AG20443 (cell line): ENCODE results near the gene SYNE4.

Experiments used
- DNase-seq: peaks from one replicate; pipeline ENCODE4 v3.0.0; 2012; ENCODE audit warnings: low spot score, mixed read lengths

The SYNE4 gene

DNA sequence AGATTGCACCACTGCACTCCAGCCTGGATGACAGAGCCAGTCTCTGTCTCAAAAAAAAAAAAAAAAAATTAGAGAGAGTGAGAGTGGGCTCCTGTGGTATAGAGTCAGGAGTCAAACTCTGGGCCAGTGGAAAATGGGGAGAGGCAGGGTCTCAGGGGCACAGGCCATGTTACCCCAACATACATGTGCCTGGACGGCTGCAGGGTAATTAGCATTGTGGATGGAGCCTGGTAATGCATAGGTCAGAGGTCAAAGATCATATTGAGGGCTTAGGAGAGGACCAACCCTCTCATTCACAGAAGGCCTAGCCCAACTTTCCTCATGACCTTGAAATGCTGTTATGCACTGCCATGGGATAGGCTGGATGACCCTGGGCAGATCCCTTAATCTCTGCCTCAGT, 16.9 kb upstream of the SYNE4 start:
- DNase-seq = no peak

GRCh38 chr19:36023432-36023831, 14.8 kb upstream of the SYNE4 start:
- no peak for DNase-seq

DNA sequence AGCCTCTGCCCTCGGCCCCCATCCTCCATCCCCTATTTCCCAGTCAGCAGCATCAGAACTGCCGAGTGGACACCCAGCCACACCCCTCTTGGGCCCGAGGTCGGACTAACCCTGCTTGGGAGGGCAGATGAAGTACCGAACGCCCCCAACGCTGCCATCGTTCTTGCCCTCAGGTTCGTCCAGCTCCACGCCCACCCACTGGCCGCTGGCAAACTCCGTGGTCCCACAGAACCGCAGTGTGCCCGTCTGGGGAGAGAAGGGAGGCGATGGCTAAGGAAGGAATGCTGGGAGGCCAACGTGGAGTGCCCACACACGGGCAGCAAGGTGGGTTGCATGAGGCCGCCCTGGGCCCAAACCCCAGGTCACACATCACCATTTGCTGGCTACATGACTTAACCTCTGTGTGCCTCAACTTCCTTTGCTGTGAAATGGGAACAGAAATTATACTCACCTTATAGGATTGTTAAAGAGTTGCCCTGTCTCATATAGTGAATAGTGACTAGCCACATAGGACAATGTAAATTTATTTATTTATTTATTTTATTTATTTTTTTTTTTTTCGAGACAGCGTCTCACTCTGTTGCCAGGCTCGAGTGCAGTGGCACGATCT, 10.6 kb upstream of the SYNE4 start:
- no peak for DNase-seq

- peak; percentile 98 for DNase-seq
Measured at GRCh38 chr19:36014012-36014924, 5.7 kb upstream of the SYNE4 start, which contains the start of gene ALKBH6. TSS of gene ALKBH6 (minus strand) at chr19:36014213. CDS start at chr19:36013397, 816 bp downstream.

- peak; percentile 24 for DNase-seq
Measured at GRCh38 chr19:36013280-36014011, 4.8 kb upstream of the SYNE4 start.

- no peak for DNase-seq
Measured at GRCh38 chr19:36010402-36010801, 1.8 kb upstream of the SYNE4 start.

DNA sequence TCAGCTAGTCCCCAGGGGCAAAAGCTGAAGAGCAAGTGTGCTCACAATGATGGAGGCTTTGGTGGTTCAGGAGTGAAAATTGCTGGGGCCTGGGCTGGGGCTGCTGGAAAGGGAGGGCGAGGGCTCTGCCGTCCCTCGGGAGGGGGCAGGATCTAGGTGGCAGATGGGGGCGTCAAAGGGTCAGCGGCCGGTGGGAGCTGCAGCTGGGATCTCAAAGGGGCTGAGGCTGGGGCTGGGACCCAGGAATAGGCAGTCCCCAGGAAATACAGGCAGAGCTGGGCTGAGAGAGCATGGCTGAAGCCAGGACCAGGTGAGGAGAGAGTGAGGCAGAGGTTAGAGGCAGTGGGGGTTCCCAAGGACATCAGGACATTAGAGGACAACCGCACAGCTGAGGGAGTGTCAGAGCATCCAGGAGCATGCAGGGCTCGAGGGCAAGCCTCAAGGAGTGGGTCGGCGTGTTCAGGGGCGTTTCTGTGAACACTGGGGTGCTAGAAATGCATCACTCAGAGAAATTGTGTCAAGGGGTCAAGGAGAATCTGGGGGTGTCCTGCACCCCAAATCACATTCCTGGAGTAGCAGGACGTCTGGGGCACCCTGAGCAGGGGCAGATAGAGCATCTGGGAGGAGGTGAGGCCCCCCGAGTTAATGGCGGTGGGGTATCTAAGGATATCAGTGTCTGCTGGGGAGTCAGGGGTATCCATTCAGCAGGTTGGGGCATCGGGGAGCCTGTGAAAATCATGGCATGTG, 1.2 kb upstream of the SYNE4 start:
- no peak for DNase-seq

DNA sequence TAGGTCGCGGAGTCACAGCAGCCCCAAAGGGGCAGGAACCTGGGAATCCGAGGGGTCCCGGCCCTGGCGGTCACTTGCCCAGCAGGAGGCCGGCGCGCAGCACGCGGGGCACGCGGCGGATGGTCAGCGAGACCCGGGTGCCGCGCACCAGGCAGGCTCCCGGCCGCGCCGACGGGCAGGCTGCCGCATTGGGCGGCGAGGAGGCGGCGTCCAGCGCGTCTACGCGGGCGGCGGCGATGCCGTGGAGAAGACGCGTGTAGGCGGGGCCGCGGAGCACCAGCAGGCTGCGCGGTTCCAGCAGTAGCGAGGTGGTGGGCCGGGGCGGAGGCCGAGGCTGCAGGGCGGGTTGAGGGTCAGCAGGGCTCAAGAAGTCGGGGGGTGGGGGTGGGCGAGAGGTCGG, 607 bp upstream of the SYNE4 start:
- peak; percentile 94 for DNase-seq

- no peak for DNase-seq
Measured at GRCh38 chr19:36006955-36007354, 1.7 kb downstream of the SYNE4 start.

DNA sequence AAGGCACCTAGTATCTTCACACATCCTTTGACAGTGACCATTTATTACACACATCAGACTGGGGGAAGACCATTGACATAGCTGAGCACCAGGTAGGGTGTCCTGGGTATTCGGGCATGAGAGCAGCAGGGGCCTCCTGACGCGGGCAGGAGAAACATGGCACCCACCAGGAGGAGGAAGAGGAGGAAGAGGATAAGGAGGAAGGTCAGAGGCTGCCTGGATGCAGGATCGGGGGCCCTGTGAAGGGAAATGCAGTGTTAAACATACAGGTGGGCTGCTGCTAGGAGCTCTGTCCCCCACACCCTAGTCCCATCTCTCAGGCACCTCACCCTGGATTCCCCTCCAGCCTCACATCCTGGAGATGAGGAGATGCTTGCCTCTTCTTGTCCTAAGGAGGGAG, 5.3 kb downstream of the SYNE4 start:
- DNase-seq = no peak

DNA sequence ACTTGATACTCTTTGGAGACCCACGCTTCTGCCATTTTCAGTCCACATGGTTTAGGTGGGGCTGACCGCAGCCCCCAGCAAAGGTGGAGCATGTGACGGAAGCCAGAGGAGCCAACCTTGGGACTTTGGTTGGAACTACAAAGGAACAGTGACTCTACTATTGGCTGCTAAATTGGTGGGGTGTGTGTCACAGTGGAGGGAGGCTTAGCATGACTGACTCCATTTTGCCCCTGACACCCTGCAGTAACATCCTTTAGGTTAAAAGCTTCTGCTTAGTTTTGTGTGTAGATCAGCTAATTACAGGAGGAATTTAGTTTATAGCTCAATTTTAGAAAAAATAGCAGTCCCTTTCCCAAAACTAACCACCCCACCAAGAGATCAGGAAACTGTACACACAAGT, 7.0 kb downstream of the SYNE4 start:
- no peak for DNase-seq

GRCh38 chr19:35996777-35997176, 11.8 kb downstream of the SYNE4 start:
- DNase-seq = no peak

GRCh38 chr19:35995048-35995993, 13.3 kb downstream of the SYNE4 start, which contains the start of gene SDHAF1:
TSS of gene SDHAF1 (plus strand) at chr19:35995188. CDS start at chr19:35995275, 87 bp downstream.
- peak; percentile 98 for DNase-seq

GRCh38 chr19:35993923-35994598, 14.6 kb downstream of the SYNE4 start:
- no peak for DNase-seq

GRCh38 chr19:35992907-35993765, 15.5 kb downstream of the SYNE4 start:
- DNase-seq = no peak

- DNase-seq = no peak
Measured at GRCh38 chr19:35991731-35992450, 16.7 kb downstream of the SYNE4 start.

DNA sequence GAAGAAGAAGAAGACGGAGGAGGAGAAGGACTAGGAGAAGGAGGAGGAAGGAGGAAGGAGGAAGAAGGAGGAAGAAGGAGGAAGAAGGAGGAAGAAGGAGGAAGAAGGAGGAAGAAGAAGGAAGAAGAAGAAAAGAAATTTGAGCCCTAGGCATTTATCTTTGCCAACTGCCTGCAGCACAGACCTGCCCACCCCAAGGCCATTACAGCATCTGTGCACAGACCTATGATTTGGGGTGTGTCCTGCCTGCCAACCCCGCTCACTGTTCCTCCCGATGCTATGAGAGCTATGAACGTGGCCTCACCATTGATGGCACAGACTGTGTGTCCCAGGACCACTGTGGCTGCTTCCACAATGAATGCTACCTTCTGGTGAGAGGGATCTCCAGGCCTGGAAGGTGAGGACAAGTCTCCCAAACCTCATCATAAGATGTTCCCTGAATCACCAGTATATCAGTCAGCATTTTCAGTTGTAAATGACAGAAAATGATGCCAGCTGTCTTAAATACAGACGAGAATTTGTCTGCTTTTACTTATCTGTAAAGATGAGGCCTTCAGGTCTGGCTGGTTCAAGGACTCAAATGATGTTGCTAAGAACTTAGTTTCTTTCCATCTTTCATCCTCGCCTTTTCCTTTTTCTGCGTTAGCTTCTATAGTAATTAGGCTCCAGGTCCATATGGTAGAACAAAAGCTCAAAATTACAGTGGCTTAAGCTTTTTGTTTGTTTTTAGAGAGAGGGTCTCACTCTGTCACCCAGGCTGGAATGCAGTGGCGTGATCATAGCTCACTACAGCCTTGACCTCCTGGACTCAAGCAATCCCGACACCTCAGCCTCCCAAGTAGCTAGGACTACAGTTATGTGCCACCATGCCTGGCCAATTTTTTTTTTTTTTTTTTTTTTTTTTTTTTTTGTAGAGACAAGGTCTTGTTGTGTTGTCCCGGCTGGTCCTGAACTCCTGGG, 17.6 kb downstream of the SYNE4 start:
- no peak for DNase-seq
